ENCODE results near the gene NIPA2.

- TF ChIP-seq EZH2 (optimal IDR thresholded peaks at IDR 0.05; ENCODE audit: low read depth, low read length): no peak
- TF ChIP-seq, protein P1, sequence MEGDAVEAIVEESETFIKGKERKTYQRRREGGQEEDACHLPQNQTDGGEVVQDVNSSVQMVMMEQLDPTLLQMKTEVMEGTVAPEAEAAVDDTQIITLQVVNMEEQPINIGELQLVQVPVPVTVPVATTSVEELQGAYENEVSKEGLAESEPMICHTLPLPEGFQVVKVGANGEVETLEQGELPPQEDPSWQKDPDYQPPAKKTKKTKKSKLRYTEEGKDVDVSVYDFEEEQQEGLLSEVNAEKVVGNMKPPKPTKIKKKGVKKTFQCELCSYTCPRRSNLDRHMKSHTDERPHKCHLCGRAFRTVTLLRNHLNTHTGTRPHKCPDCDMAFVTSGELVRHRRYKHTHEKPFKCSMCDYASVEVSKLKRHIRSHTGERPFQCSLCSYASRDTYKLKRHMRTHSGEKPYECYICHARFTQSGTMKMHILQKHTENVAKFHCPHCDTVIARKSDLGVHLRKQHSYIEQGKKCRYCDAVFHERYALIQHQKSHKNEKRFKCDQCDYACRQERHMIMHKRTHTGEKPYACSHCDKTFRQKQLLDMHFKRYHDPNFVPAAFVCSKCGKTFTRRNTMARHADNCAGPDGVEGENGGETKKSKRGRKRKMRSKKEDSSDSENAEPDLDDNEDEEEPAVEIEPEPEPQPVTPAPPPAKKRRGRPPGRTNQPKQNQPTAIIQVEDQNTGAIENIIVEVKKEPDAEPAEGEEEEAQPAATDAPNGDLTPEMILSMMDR (IDR thresholded peaks at IDR 0.05; ENCODE audit: low read length): no peak
These were observed 34.7 kb downstream of the NIPA2 start for GRCh38 chr15:22872936-22873701.
